Heart left ventricle (tissue), 16 donors: Measurements from ENCODE around the gene ASRGL1. TPM values are rescaled to one million over a fixed set of nuclear protein-coding genes. Genes with fewer than 3 reads are reported as not detected.

Experiments used
- ATAC-seq, 4 donors: fragments of 200-7000 bp; cut with Tn5 transposase; one replicate each; pipeline ENCODE4 v1.9.1; 2020 to 2022; ENCODE audit warnings: moderate library complexity in 4 of 4, mild to moderate bottlenecking in 3 of 4, moderate number of reproducible peaks in 1 of 4
- DNase-seq, 5 donors: peaks; one replicate each; pipeline ENCODE4 v3.0.0-alpha.2; 2020
- H3K27ac ChIP-seq, 12 donors: fragments of 200-600 bp; sonication (generic) in 4 of 12; one replicate each; pipeline versions ENCODE4 v1.5.0 to v1.8.0; 2016 to 2022; ENCODE audit warnings: mild to moderate bottlenecking in 2 of 12
- H3K27me3 ChIP-seq, 9 donors: fragments of 200-600 bp; sonication (generic) in 2 of 9; one replicate each; pipeline versions ENCODE4 v1.5.1 to v1.8.0; 2016 to 2022; ENCODE audit warnings: mild to moderate bottlenecking in 3 of 9
- H3K36me3 ChIP-seq, 9 donors: fragments of 200-600 bp; sonication (generic) in 2 of 9; one replicate each; pipeline versions ENCODE4 v1.5.0 to v1.8.0; 2018 to 2022; ENCODE audit warnings: mild to moderate bottlenecking in 2 of 9
- H3K4me1 ChIP-seq, 12 donors: fragments of 200-600 bp; sonication (generic) in 4 of 12; one replicate each; pipeline versions ENCODE4 v1.5.0 to v1.8.0; 2016 to 2022; ENCODE audit warnings: mild to moderate bottlenecking in 3 of 12
- H3K4me3 ChIP-seq, 12 donors: fragments of 200-600 bp; sonication (generic) in 4 of 12; one replicate each; pipeline versions ENCODE4 v1.5.0 to v1.8.0; 2017 to 2022; ENCODE audit warnings: mild to moderate bottlenecking in 9 of 12, moderate library complexity in 4 of 12
- H3K9me3 ChIP-seq, 12 donors: fragments of 200-600 bp; sonication (generic) in 4 of 12; one replicate each; pipeline versions ENCODE4 v1.5.0 to v1.8.0; 2016 to 2022; ENCODE audit warnings: mild to moderate bottlenecking in 1 of 12
- CTCF ChIP-seq, 12 donors: fragments of 200-600 bp; sonication (generic) in 4 of 12; IDR thresholded peaks; one replicate each; pipeline versions ENCODE4 v1.5.0 to v1.8.0; 2018 to 2022; ENCODE audit warnings: antibody characterized with exemption in 12 of 12, mild to moderate bottlenecking in 5 of 12
- POLR2A ChIP-seq, 2 donors: fragments of 450-650 bp; IDR thresholded peaks; one replicate each; pipeline ENCODE4 v1.6.1; 2017; ENCODE audit warnings: antibody characterized with exemption in 2 of 2, mild to moderate bottlenecking in 2 of 2, moderate library complexity in 2 of 2
- WGBS, 4 donors: extraction: QIAGEN DNeasy Blood & Tissue Kit in 2 of 4; methylation state at CpG; one replicate each; pipeline versions ENCODE4 v1.1.5 to v1.1.7; 2013 to 2018; 5-methylcytosine and 5-hydroxymethylcytosine counted together
- intact Hi-C, 10 donors: fragments of 100-400 bp; cut with DNase I; formaldehyde crosslinking; loops; one replicate each; pipeline versions ENCODE4 v1.11.1 to v1.14.2; 2022
- polyA plus RNA-seq, 2 donors: library from polyadenylated mRNA; stranded (reverse); fragments of 200-250 nt; gene quantifications; one replicate each; pipeline ENCODE4 v1.2.3, GENCODE V29; 2013
- total RNA-seq, 9 donors: library from RNA; depleted of rRNA in 2 of 9; stranded (reverse); fragments of >200 nt in 2 of 9; fragmentation: NEBNext Ultra II Directional in 3 of 9; extraction: Animal tissue kit (Norgen Biotek cat#: 25700) in 3 of 9; gene quantifications; one replicate each; pipeline versions ENCODE4 v1.1.0 to v1.2.4, GENCODE V29; 2016 to 2023
- donor health status: ischemic (EF 13 %, LVEDD 7.1; RV severe dilation, severe dysfunction).
- donor health status: healthy with polysubstance abuse.
- donor health status: DM: no; HTN: yes; CAD: no.
- donor health status: DM: no; HTN: no; CAD: no.
- donor health status: ischemic (EF 25% LVEDD 6.9; RV normal size, moderate dysfunction).
- donor health status: ischemic (EF 25% LVEDD 5.7; RV mildly dilated, moderate dysfunction).
- donor health status: healthy.
- donor health status: DM: yes; HTN: yes; CAD: no.
- donor health status: ischemic (EF 35%, LVEDD 5.7; RV mildly dilated, moderate dysfunction).
- donor health status: nonischemic (EF 11% LVEDD 7.7; RV severe dilation, severe dysfunction).
- donor health status: DM: yes; HTN: yes; CAD: no.
- donor health status: PGD.
- donor health status: ischemic (EF 29% LVEDD 5.4; RV normal size, mild dysfunction).
- donor health status: nonischemic (EF 23%, LVEDD 6.1; RV moderate dilation, normal function).

Gene ASRGL1
- total and polyA plus RNA-seq, 11 donors: 1.4 to 13.2 (median 3.2) TPM

DNA sequence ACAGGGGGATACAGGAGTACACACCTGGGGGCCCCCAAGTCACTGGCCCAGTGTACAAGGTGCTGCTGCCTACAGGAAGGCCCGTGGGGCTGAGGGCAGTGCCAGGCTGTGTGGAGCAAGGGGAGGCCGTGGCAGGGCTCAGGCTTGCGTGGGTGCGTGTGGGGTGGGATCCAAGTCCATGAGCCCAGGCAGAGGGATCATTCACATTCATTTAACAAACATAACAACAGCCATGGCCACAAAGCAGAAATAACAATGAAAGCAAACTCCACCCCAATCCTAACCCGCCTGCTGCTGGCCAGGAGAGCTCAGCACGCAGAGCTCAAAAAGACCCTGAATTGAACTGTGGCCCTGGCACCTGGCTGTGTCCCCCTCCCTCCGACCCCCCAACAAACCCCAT lies 64.6 kb downstream of the ASRGL1 start:
- H3K4me1 ChIP-seq: peaks cover 6 to 70% (median 54%) of the 10 kb centered on the region in 12 donors

GRCh38 chr11:62402226-62402959 lies 65.1 kb downstream of the ASRGL1 start:
- Histone ChIP-seq H3K36me3 (no peaks in the 10 kb centered on the region), H3K4me1 (peaks cover 6 to 64% (median 51%) of the 10 kb centered on the region in 12 donors), H3K9me3 (no peaks in the 10 kb centered on the region), H3K27me3 (no peaks in the 10 kb centered on the region), H3K27ac (peak overlapping the region; percentile 7 to 85 (median 59)), H3K4me3 (peak overlapping the region in 6 of 12 donors; percentile 6 to 28 (median 25))
- WGBS, 4 donors: 60 to 69% (median 62%) methylated on average over 15 of the region's 15 CpGs
- ATAC-seq (peak; percentile 29 to 71 (median 60)), DNase-seq (peak in 4 of 5 donors; percentile 64 to 79 (median 69))
- intact Hi-C loops: no loop called here
- TF ChIP-seq POLR2A (IDR thresholded peaks at IDR 0.05) (no peak), CTCF (IDR thresholded peaks at IDR 0.05) (no peak)

More for the DNA sequence above, 64.6 kb downstream of the ASRGL1 start:
- DNase-seq: no peak
- no peak for TF ChIP-seq POLR2A (IDR thresholded peaks at IDR 0.05)
- TF ChIP-seq CTCF (IDR thresholded peaks at IDR 0.05): no peak
- intact Hi-C loops: no loop called here
- 61 to 76% (median 63%) methylated on average over 6 to 7 of the region's 7 CpGs for WGBS, 4 donors
- Histone ChIP-seq H3K27me3 (no peaks in the 10 kb centered on the region), H3K36me3 (no peaks in the 10 kb centered on the region), H3K27ac (peak overlapping the region; percentile 7 to 85 (median 61)), H3K4me3 (peak overlapping the region in 6 of 12 donors; percentile 6 to 28 (median 25)), H3K9me3 (no peaks in the 10 kb centered on the region)
- ATAC-seq: no peak

- TF ChIP-seq POLR2A (IDR thresholded peaks at IDR 0.05) (no peak), CTCF (IDR thresholded peaks at IDR 0.05) (no peak)
- H3K4me3 ChIP-seq: no peak overlapping the region
- intact Hi-C loops: no loop called here
- ATAC-seq (no peak), DNase-seq (no peak)
- no peaks in the 10 kb centered on the region for H3K9me3 ChIP-seq
- no peaks in the 10 kb centered on the region for H3K27me3 ChIP-seq
- no peaks in the 10 kb centered on the region for H3K36me3 ChIP-seq
- H3K27ac ChIP-seq: peak overlapping the region in 9 of 12 donors; percentile 13 to 85 (median 75)
- 82 to 84% (median 83%) methylated on average over 12 of the region's 12 CpGs for WGBS, 4 donors
- H3K4me1 ChIP-seq: peaks cover 3 to 56% (median 46%) of the 10 kb centered on the region in 12 donors
These were observed 65.9 kb downstream of the ASRGL1 start for GRCh38 chr11:62402960-62403730.

DNA sequence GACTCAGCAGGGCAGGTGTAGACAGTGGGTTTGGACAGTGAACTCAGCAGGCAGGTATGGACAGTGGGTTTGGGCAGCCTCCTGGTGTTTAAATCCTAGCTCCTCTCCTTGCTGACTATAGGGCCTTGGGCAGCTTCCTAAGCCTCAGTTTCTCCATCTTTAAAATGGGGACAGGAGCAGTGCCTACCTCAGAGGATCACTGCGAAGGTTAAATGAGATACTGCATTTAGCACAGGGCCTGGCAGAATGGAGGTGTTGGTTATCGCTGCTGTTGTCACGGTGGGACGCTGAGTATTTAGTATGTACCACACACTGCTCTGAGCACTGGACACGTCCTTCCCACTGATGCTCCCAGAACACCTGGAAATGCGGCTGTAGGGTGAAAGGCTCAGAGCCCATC lies 67.2 kb downstream of the ASRGL1 start:
- no peaks in the 10 kb centered on the region for H3K36me3 ChIP-seq
- H3K27me3 ChIP-seq: no peaks in the 10 kb centered on the region
- WGBS, 4 donors: 91 to 95% (median 95%) methylated on average over 6 of the region's 6 CpGs
- no peak for TF ChIP-seq POLR2A (IDR thresholded peaks at IDR 0.05)
- TF ChIP-seq CTCF (IDR thresholded peaks at IDR 0.05): no peak
- H3K9me3 ChIP-seq: no peaks in the 10 kb centered on the region
- no peak overlapping the region for H3K4me3 ChIP-seq
- H3K27ac ChIP-seq: no peak overlapping the region
- peaks cover 0 to 44% (median 34%) of the 10 kb centered on the region in 12 donors for H3K4me1 ChIP-seq
- intact Hi-C loops: no loop called here
- no peak for ATAC-seq
- no peak for DNase-seq
